ENCODE data around the gene YPEL3. TPM values are rescaled to one million over a fixed set of nuclear protein-coding genes. Genes with fewer than 3 reads are reported as not detected.

Gene YPEL3
- total RNA-seq, 1 experiment from 2014 or later: 52.7 TPM

- ChIA-PET CTCF (interaction anchor here (1.2 to 2.9 kb wide), 2 partner anchors 23 to 24 kb away, joined by 3 to 7 read pairs; no protein-coding TSS in a partner anchor), POLR2A (no interaction called here)
- DNase-seq (ENCODE audit: low spot score) (peak; percentile 43), ATAC-seq (no peak)
- peaks cover 56% of the 10 kb centered on the region for H3K36me3 Mint-ChIP-seq
- no peaks in the 10 kb centered on the region for H3K9me3 Mint-ChIP-seq
- TF ChIP-seq ZNF317 (CRISPR knock-in tag; IDR thresholded peaks at IDR 0.05; ENCODE audit: borderline replicate concordance, low read depth): no peak
- TF ChIP-seq ATF6 (CRISPR knock-in tag; IDR thresholded peaks at IDR 0.05): 0 out of 2 replicates have a peak, but pooled peaks have one; percentile 19
- TF ChIP-seq, protein P1, sequence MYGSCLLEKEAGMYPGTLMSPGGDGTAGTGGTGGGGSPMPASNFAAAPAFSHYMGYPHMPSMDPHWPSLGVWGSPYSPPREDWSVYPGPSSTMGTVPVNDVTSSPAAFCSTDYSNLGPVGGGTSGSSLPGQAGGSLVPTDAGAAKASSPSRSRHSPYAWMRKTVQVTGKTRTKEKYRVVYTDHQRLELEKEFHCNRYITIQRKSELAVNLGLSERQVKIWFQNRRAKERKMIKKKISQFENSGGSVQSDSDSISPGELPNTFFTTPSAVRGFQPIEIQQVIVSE (CRISPR knock-in tag; IDR thresholded peaks at IDR 0.05; ENCODE audit: borderline replicate concordance): no peak
- TF ChIP-seq ZNF263 (CRISPR knock-in tag; IDR thresholded peaks at IDR 0.05; ENCODE audit: low read depth): no peak
- TF ChIP-seq GRHL2 (CRISPR knock-in tag; IDR thresholded peaks at IDR 0.05; ENCODE audit: insufficient replicate concordance, severe bottlenecking): no peak
- H3K27me3 Mint-ChIP-seq (ENCODE audit: low read depth): no peaks in the 10 kb centered on the region
- H3K4me1 Mint-ChIP-seq: peaks cover 20% of the 10 kb centered on the region
- H3K27ac Mint-ChIP-seq: peak overlapping the region; percentile 65
- H3K4me3 Mint-ChIP-seq: peak overlapping the region; percentile 36
Measured at GRCh38 chr16:30068750-30069610, 27.0 kb downstream of the YPEL3 start.

DNA sequence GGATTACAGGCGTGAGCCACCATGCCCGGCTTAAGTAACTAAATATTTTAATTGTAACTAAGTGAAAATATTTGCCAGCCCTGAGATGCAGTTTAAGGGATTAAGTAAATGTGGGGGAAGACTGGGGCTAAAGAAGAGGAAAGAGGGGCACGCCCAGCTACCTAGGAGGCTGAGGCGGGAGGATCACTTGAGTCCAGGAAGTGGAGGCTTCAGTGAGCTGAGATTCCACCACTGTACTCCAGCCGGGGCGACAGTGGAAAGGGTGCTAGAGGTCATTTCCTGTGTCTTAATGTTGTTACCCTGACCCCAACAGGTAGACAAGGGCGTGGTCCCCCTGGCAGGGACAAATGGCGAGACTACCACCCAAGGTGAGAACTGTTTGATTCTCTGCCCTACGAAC, 27.7 kb downstream of the YPEL3 start:
- Mint-ChIP-seq H3K27me3 (ENCODE audit: low read depth) (no peaks in the 10 kb centered on the region), H3K4me3 (peak overlapping the region; percentile 36), H3K36me3 (peaks cover 56% of the 10 kb centered on the region), H3K9me3 (no peaks in the 10 kb centered on the region), H3K4me1 (peaks cover 24% of the 10 kb centered on the region), H3K27ac (peak overlapping the region; percentile 65)
- POLR2A ChIA-PET: no interaction called here
- no peak for ATAC-seq
- TF ChIP-seq GRHL2 (CRISPR knock-in tag; IDR thresholded peaks at IDR 0.05; ENCODE audit: insufficient replicate concordance, severe bottlenecking): no peak
- no peak for TF ChIP-seq HMGA2 (CRISPR knock-in tag; IDR thresholded peaks at IDR 0.05)
- TF ChIP-seq SMAD4 (CRISPR knock-in tag; IDR thresholded peaks at IDR 0.05): no peak
- TF ChIP-seq TEAD1 (CRISPR knock-in tag; IDR thresholded peaks at IDR 0.05): no peak
- no peak for TF ChIP-seq CTCF (IDR thresholded peaks at IDR 0.05)
- TF ChIP-seq ESRRA (CRISPR knock-in tag; IDR thresholded peaks at IDR 0.05; ENCODE audit: borderline replicate concordance): no peak
- TF ChIP-seq, protein P1 (CRISPR knock-in tag; IDR thresholded peaks at IDR 0.05; ENCODE audit: borderline replicate concordance): no peak
- no peak for TF ChIP-seq SOX15 (CRISPR knock-in tag; IDR thresholded peaks at IDR 0.05)
- no peak for TF ChIP-seq JAZF1 (CRISPR knock-in tag; IDR thresholded peaks at IDR 0.05)
- TF ChIP-seq, protein P2, sequence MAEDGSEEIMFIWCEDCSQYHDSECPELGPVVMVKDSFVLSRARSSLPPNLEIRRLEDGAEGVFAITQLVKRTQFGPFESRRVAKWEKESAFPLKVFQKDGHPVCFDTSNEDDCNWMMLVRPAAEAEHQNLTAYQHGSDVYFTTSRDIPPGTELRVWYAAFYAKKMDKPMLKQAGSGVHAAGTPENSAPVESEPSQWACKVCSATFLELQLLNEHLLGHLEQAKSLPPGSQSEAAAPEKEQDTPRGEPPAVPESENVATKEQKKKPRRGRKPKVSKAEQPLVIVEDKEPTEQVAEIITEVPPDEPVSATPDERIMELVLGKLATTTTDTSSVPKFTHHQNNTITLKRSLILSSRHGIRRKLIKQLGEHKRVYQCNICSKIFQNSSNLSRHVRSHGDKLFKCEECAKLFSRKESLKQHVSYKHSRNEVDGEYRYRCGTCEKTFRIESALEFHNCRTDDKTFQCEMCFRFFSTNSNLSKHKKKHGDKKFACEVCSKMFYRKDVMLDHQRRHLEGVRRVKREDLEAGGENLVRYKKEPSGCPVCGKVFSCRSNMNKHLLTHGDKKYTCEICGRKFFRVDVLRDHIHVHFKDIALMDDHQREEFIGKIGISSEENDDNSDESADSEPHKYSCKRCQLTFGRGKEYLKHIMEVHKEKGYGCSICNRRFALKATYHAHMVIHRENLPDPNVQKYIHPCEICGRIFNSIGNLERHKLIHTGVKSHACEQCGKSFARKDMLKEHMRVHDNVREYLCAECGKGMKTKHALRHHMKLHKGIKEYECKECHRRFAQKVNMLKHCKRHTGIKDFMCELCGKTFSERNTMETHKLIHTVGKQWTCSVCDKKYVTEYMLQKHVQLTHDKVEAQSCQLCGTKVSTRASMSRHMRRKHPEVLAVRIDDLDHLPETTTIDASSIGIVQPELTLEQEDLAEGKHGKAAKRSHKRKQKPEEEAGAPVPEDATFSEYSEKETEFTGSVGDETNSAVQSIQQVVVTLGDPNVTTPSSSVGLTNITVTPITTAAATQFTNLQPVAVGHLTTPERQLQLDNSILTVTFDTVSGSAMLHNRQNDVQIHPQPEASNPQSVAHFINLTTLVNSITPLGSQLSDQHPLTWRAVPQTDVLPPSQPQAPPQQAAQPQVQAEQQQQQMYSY (CRISPR knock-in tag; IDR thresholded peaks at IDR 0.05): no peak
- CTCF ChIA-PET: interaction anchor here (1.2 to 2.9 kb wide), 2 partner anchors 24 to 25 kb away, joined by 3 to 7 read pairs; no protein-coding TSS in a partner anchor
- DNase-seq (ENCODE audit: low spot score): no peak

All from WTC11 (cell line).